Putamen (tissue), 1 donor: Measurements from ENCODE around the gene NRG4.
"Not testable (repeated sequence)": the region's sequence is repeated elsewhere in the genome, so short reads cannot be mapped to it uniquely, and the experiment has no call there.

ENCODE experiments used
- DNase-seq: peaks from one replicate; pipeline ENCODE4 v3.0.0-alpha.2; 2016; ENCODE audit warnings: low spot score

NRG4 gene

DNA sequence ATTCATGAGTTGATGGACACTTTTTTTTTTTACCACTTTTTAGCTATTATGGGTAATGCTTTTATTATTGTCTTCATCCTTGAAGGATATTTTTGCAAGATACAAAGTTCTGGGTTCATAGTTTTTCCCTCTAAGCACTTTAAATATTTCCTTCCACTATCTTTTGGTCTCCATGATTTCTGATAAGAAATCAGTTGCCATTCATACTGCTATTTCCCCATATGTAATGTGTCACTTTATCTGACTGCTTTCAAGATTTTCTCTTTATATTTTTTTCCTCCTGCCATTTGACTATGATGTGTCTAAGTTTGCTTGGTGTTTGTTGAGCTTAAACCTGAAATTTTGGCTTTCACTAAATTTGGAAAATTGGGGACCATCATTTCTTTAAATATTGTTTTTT, 19.3 kb downstream of the NRG4 start:
- DNase-seq, result no peak

DNA sequence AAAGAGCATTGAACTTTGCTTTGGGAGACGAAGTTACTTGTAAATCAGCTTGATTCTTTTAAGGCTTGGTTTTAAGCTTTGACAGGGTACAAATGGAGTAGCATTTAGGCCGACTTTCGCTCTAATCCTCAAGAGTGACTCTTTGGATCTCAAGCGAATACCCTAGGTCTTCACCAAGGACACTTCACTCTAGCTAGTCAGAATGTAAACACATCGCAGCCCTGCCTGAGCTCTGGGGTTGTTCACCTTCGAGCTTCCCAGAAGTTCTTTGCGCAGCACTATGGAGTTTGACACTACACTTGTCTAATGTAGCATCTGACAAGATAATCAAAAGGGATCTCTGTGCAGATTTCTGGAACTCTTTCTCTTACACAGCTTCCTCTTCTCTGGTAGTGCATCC, 22.3 kb downstream of the NRG4 start:
- no peak for DNase-seq

DNA sequence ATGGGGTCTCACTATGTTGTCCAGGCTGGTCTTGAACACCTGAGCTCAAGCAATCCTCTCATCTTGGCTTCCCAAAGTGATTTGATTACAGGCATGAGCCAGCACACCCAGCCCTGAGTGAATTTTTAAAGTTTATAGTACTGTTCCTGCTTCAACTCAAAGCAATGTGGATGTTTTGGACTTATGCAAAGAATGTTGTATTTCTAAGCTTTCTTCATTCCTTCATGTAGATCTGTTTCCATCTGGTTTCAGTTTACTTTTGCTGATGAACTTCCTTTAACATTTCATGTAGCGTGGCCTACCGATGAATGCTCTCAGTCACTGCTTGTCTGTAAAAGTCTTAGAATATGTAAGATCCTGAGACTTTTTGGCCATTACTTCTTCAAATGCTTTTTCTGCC, 23.2 kb downstream of the NRG4 start:
- DNase-seq, result no peak

DNA sequence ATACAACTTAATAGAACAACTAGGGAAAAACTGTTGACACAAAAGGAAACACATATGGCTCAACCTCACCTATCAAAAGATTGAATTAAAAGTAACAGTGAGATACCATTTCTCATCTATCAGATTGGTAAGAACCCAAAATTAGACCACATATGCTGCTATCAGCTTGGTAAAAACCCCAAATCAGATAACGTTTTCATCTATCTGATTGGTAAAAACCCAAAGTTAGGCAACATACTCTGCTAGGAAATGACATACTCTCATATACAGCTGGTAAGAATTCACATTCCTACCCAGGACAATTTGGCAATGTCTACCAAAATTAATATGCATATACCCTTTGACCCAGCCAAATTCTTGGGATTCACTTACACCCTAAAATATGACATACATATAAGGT, 26.3 kb downstream of the NRG4 start:
- no peak for DNase-seq

DNA sequence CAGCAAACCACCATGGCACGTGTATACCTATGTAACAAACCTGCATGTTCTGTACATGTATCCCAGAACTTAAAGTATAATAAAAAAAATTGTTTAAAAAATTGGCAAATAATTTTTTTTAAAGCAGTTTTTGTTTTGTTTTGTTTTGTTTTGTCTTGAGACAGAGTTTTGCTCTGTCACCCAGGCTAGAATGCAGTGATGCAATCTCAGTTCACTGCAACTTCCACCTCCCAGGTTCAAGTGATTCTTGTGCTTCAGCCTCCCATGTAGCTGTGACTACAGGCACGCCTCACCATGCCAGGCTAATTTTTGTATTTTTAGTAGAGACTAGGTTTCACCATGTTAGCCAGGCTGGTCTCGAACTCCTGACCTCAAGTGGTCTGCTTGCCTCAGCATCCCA, 27.5 kb downstream of the NRG4 start:
- not testable (repeated sequence) for DNase-seq

DNA sequence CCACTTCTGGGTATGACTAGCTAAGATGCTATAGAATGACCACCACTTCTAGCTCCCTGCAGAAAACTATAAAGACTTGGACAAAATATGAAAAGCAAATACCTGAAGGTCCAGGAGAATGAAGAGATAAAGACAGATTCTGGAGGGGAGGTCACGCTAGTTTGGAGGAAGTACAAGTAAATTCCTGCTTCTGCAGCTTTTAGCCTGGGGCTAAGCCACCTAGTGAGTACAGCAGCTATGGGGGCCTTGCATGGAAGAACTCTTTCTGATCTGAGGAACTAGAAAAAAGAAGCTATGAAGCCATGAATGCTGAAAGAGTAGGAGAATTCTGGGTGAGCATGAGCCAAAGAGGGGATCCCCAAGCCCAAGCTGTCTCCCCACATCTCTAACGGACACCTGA, 29.8 kb downstream of the NRG4 start:
- no peak for DNase-seq

DNA sequence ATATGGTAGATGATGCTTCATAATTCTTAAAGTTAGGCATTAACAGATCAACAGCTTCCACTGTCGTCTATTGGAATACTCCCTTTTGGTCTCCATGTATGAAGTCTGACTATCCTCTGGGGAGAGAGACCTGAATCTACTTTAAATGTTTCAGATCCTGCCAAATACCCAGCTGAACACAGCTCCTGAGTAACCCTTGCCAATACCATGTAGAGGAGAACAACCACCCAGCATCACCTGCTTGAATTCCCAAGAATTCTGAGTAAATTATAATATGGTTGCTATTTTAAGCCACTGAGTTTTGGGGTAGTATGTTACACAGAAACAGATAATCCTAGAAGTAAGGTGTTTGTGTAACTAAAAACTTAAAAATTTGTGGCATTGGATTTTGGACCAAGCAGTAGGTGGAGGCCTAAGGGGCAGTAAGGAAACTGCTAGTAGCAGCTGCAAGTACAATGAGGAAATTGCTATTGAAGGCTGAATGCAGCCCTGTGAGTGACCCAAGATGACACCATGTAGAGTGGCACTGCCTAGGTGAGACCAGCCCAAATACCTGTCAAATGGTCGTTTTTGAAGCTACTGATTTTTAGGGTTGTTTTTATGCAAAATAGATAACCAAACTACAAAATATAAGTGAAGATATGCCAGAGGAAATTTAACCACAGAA, 30.9 kb downstream of the NRG4 start:
- no peak for DNase-seq

DNA sequence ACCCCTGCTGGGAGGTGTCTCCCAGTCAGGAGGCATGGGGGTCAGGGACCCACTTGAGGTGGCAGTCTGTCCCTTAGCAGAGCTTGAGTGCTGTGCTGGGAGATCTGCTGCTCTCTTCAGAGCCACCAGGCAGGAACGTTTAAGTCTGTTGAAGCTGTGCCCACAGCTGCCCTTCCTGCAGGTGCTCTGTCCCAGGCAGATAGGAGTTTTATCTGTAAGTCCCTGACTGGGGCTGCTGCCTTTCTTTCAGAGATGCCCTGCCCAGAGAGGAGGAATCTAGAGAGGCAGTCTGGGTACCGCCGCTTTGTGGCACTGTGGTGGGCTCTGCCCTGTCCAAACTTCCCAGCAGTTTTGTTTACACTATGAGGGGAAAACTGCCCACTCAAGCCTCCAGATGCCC, 35.5 kb downstream of the NRG4 start:
- not testable (repeated sequence) for DNase-seq

DNA sequence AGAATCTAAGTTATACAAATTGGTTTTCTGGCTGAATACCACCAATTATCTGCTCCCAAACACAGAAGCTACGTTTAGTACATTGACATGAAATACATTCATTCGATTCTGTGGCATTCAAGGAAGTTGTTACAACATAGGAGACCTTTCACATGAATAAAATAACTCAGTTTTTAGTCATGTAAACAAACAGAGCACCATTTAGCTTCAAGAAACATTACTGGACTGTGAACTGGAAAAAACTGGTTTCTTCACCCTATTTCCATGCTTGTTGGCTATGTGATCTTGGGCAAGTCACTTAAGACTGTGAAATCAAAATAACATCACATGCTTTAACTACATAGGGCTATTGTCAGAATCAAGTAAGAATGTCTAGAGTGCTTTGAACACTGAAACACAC, 46.2 kb downstream of the NRG4 start:
- no peak for DNase-seq

DNA sequence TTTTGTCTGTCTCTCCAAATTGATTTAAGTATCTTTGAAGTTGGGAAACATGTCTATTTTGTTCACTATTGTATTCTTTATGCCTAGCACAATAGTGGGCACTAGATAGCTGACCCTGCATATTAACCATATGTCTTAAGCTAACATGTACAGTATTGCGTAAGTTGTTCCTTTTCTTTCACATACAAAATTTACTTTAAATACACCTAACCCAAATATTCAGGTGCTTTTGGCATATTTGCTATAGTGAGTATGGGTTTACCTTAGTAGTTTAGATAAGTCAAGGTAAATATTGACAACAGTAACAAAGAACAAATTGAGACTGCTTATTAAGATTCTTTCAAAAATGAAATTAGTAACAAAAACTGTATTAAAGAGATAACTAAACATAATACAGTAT, 50.9 kb downstream of the NRG4 start:
- no peak for DNase-seq

DNA sequence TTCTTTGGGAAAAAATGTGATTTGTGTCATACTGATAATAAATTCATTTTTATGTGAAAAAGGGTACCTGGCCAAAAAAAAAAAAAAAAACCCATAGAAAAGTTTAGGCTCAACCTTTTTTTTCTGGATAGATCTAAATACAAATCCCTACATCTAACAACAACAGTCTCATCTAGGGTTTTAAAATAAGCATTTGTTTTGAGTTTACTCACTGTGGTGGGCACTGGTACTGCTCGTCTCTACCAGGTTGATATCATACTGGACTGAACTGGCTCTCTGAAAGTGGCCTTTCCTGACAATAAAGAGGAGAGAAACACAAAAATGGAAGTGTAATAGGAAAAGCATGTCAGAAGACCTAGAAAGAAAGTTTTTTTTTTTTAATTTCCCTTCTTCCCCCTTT, 56.5 kb downstream of the NRG4 start:
- DNase-seq, result no peak

DNA sequence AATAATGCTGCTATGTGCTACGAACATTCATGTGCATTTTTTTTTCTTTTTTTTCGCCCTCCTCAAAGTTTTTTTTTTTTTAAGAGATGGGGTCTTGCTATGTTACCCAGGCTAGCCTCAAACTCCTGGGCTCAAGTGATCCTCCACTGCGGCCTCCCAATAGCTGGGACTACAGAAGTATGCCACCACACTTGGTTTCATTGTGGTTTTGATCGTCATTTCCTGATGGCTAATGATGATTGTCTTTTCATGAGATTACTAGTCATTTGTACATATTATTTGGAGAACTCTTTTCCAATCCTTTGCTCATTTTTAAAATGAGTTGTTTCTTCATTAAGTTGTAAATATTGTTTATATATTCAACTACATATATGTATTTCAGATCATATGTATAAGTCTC, 59.7 kb downstream of the NRG4 start:
- no peak for DNase-seq

DNA sequence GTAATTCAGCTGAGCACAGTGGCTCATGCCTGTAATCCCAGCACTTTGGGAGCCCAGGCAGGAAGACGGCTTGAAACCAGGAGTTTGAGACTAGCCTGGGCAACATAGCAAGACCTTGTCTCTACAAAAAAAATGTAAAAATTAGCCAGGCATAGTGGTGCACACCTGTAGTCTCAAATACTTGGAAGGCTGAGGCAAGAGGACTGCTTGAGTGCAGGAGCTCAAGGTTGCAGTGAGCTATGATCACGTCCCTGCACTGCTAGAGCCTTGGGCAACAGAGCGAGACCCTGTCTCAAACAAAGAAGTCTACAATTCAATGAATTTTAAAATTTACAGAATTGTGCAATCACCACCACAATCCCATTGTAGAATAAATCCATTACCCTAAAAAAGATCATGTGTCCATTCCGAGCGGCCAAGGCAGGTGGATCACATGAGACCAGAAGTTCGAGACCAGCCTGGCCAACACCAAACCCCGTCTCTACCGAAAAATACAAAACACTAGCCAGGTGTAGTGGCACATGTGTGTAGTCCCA, 63.4 kb downstream of the NRG4 start:
- no peak for DNase-seq

DNA sequence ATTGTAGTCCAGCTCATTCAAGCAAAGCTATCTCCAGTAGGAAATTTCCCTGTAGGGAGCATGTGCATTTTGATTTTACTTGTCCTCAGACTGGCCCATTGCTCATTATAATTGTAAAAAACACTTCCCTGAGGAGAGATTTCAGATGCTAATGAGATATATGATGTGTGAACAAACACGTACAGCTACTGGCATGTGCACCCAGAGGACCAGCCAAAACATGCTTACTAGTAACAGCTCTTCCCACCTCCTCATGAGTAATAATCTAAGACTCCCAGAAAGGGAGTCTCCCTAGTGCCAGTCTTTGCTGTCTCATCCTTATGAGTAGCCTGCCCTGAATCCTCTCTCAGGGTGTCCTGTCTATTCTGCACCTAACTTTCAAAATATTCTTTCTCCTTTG, 65.1 kb downstream of the NRG4 start:
- DNase-seq, result no peak

DNA sequence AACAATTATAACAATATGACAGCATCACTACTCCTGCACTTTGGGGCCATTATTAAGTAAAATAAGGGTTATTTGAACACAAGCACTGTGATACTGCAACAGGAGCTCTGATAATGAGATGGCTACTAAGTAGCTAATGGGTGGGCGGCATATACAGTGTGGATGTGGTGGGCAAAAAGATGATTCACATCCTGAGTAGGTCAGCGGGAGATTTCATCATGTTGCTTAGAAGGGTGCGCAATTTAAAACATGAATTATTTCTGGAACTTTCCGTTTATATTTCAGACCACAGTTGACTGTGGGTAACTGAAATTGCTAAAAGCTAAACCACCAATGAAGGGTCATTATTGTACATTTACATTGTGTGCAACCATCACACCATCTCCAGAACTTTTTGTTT, 66.3 kb downstream of the NRG4 start:
- DNase-seq, result no peak

DNA sequence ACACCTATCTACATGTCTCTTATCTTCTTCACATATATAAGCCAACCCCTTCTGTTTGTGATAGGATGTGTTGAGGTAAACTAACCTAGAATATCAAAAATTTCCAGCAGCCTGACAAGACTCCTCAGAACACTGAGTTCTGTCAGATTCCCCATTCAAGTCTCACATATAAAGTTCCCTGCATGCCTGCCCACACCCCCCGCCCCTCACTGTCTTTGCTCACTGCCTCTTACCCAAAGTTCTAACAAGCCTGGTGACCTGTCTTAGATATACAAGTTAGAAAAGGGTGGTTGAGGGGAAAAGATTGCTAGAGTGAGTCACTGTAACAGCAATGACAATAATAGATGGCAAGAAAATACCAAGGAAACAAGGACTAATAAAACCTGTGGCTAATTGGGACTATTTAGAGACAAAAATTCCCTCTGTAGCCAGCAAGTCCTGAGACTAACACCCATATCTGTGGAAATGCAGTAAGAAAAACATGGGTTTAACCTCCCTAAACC, 68.5 kb downstream of the NRG4 start:
- DNase-seq, result no peak

DNA sequence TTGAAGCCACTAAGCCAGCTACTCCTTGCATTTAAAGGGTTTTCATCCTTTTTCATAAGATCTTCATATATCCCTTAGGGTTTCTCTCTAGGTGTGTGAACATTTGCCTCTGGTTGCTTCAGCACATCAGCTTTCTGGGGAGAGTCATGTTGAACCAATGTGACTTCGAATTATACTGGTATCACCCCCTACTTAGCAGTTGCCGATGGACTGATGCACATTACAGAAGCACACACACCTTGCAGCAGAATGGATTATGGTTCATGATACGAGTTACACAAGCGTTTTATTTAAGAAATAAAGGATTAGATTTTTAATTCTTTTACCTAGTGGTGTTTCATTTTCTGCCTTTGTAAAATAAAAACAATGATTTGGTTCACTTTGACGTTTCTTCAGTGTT, 69.0 kb downstream of the NRG4 start:
- no peak for DNase-seq

DNA sequence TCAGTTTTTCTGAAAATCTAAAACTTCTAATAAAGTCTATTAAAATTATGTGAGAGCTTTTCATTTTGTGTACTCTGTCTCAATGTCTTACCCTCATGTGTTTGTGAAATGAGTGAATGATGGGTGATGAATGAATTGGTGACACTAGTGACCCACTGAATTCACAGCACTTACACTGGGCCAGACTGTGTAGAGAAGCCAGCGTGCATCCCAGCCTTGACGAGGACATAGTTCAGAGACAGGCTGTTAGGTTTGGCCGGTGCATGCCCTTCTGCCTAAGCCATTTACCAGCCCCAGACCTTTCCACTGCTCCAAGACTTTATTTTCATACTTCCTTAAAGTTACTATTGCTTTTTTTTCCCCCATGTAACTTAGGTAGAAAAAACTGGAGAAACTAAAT, 69.8 kb downstream of the NRG4 start:
- no peak for DNase-seq

DNA sequence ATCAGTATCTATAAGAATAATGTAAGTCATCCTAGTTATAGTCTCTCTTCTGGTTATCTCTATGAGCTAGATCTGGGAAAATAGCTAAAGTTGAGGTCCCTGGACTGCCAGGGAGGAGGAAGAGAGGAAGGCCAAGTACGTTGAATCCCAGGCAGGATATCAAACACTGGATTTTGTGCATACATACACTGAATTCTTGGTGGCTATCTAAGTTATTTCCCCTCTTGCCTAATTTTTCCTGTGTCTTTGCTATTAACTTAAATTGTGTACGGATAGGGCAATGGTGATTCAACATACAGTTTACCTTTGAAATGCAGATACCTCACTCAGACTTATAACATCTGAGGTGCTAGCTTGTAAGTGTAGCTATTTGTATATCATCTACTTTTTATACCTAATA, 81.4 kb downstream of the NRG4 start:
- no peak for DNase-seq

DNA sequence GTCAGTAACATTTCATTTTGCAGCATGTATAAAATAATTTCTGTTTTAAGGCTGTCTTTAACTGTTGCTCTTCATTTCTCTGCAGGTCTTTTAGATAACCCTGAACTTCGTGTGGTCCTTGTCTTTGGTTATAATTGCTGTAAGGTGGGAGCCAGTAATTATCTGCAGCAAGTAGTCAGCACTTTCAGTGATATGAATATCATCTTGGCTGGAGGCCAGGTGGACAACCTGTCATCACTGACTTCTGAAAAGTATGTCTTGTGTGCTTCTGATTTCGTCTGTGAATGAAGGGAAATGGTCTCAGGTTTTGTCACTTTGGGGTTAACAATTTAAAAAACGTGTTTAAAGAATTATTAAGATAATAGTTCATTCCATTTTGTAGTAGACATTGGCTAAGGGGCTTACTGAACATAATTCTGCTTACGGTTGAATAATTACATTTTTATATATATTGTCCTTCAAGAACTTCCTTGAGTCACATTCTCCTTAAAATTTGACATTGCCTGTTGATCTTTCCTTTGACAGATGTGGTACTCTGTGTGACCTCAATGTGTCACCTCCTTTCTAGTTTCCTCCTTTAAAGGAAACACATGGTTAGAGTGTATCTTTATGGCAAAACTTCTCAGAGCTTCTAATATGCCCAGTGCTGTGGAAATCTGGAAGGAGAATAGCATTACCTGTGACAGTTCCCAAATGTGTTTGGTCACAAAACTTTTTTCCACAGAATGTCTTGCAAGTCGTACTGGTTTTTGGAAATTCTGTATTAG, 82.2 kb downstream of the NRG4 start:
- DNase-seq, result no peak

DNA sequence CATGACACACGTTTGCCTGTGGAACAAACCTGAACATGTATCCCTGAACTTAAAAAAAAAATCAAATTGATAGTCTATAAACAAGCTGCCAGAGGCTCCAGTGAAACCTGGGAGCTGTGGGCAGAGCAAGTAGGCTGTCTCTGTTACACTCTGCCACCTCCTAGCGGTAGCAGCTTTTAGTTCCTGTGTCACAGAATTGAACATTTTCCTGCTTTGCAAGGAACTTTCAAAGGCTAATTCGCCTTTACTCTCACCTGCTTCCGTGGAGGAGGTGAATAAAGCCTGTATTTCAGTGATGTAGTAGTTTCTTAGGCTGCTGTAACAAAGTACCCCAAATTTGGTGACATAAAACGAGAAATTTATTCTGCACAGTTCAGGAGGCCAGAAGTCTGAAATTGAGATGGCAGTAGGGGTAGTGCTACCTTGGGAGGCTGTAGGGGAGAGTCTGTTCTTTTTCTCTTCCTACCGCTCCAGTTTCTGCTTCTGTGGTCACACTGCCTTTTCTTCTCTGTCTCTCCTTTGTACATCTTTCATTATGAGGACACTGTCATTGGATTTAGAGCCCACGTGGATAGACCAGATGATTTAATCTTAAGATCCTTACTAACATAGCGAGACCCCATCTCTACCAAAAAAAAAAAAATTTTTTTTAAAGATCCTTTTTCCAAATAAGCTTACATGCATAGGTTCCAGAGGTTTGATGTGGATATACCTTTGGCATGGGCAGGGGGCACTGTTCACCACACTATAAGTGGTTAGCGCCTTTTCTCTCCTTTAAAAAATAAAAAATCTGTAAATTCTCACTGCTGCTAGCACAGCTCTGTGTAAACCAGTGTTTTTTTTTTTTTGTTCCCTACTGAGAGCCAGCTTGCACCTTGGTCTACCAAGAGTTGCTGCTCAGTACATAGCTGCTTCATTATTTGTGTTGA, 83.3 kb downstream of the NRG4 start:
- DNase-seq, result no peak

DNA sequence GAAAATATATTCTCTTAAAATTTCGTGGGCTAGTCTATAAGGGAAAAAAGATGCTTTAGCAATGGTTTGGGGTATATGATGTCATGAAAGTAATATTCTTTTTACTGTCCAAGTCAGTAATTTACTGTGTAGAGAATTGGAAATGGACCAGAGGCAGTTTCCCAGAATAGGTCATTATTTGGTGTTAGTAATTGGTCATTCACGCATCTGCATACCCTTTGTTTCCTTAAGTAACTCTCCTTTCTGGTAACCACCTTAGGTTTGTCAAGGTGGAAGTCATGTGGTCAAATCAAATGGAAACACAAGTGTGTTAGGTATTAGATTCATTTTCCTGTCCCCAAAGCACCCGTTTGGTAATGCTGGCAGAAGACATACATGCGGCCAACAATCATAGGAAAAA, 84.6 kb downstream of the NRG4 start:
- DNase-seq, result no peak
